Neuronal stem cell (in vitro differentiated cells): ENCODE measurements around the gene BIN2.

Source experiments
- DNase-seq: peaks from one replicate; pipeline ENCODE4 v3.0.0-alpha.2; 2013; ENCODE audit warnings: low spot score
- H2AFZ ChIP-seq: one replicate; pipeline ENCODE4 v1.6.1; 2013; ENCODE audit warnings: mild to moderate bottlenecking, low read length, inconsistent platforms
- H2AK5ac ChIP-seq: 2 replicates; pipeline ENCODE4 v1.6.1; 2013; ENCODE audit warnings: low read depth, mild to moderate bottlenecking, inconsistent platforms, low read length, moderate library complexity, mixed read lengths
- H2BK120ac ChIP-seq: 2 replicates; pipeline ENCODE4 v1.6.1; 2013; ENCODE audit warnings: low read depth, mild to moderate bottlenecking, inconsistent platforms, low read length, moderate library complexity, mixed read lengths
- H2BK12ac ChIP-seq: one replicate; pipeline ENCODE4 v1.6.1; 2013; ENCODE audit warnings: low read length, inconsistent platforms
- H2BK15ac ChIP-seq: 2 replicates; pipeline ENCODE4 v1.6.1; 2013; ENCODE audit warnings: mild to moderate bottlenecking, low read length, inconsistent platforms, mixed read lengths
- H2BK5ac ChIP-seq: one replicate; pipeline ENCODE4 v1.6.1; 2013; ENCODE audit warnings: inconsistent platforms, mild to moderate bottlenecking, low read length, moderate library complexity
- H3K14ac ChIP-seq: one replicate; pipeline ENCODE4 v1.6.1; 2013; ENCODE audit warnings: low read length, inconsistent platforms
- H3K18ac ChIP-seq: 2 replicates; pipeline ENCODE4 v1.6.1; 2013; ENCODE audit warnings: low read length, inconsistent platforms
- H3K23ac ChIP-seq: 2 replicates; pipeline ENCODE4 v1.6.1; 2013; ENCODE audit warnings: low read depth, mild to moderate bottlenecking, mixed read lengths, low read length, inconsistent platforms; ENCODE audit not compliant: poor library complexity
- H3K27ac ChIP-seq: replicated peaks from 3 replicates; pipeline ENCODE4 v1.5.1; 2013; ENCODE audit warnings: low read length, inconsistent platforms
- H3K27me3 ChIP-seq, 3 experiments: 2 replicates each; pipeline ENCODE4 v1.6.1; 2013; ENCODE audit warnings: low read length in 3 of 3, mild to moderate bottlenecking in 2 of 3, inconsistent platforms in 1 of 3, low read depth in 1 of 3, mixed read lengths in 1 of 3, moderate library complexity in 1 of 3; ENCODE audit not compliant: control insufficient read depth in 3 of 3, insufficient read depth in 3 of 3
- H3K36me3 ChIP-seq, 2 donors: replicated peaks in 1 of 2; 2 replicates each; pipeline ENCODE4 v1.6.1; 2013; ENCODE audit warnings: low read length in 2 of 2; ENCODE audit not compliant: control insufficient read depth in 2 of 2, insufficient read depth in 2 of 2
- H3K4ac ChIP-seq: 2 replicates; pipeline ENCODE4 v1.6.1; 2013; ENCODE audit warnings: inconsistent platforms, mild to moderate bottlenecking, low read length, moderate library complexity
- H3K4me1 ChIP-seq, 2 donors: 1 replicate in 1 of 2; 2 replicates in 1 of 2; pipeline ENCODE4 v1.6.1; 2013; ENCODE audit warnings: low read length in 2 of 2, low read depth in 1 of 2; ENCODE audit not compliant: control insufficient read depth in 2 of 2, insufficient read depth in 1 of 2
- H3K4me2 ChIP-seq: one replicate; pipeline ENCODE4 v1.6.1; 2013; ENCODE audit warnings: mild to moderate bottlenecking, low read length, inconsistent platforms; ENCODE audit not compliant: insufficient read depth, poor library complexity, severe bottlenecking
- H3K4me3 ChIP-seq, 2 donors: 2 replicates each; pipeline ENCODE4 v1.5.1; 2013; ENCODE audit warnings: low read length in 2 of 2, mild to moderate bottlenecking in 2 of 2, inconsistent platforms in 1 of 2, moderate library complexity in 1 of 2
- H3K79me1 ChIP-seq: one replicate; pipeline ENCODE4 v1.6.1; 2013; ENCODE audit warnings: low read depth, mild to moderate bottlenecking, inconsistent platforms, low read length, moderate library complexity
- H3K9ac ChIP-seq: one replicate; pipeline ENCODE4 v1.6.1; 2013; ENCODE audit warnings: mild to moderate bottlenecking, low read depth, low read length, inconsistent platforms; ENCODE audit not compliant: poor library complexity
- H3K9me3 ChIP-seq, 2 donors: replicated peaks in 1 of 2; 2 replicates each; pipeline versions ENCODE3 to v1.6.1; 2013; ENCODE audit warnings: low read length in 2 of 2, mild to moderate bottlenecking in 2 of 2, inconsistent platforms in 1 of 2, low read depth in 1 of 2, mixed read lengths in 1 of 2, moderate library complexity in 1 of 2; ENCODE audit not compliant: control insufficient read depth in 2 of 2, insufficient read depth in 1 of 2
- H4K8ac ChIP-seq: one replicate; pipeline ENCODE4 v1.6.1; 2013; ENCODE audit warnings: low read depth, mild to moderate bottlenecking, inconsistent platforms, low read length, moderate library complexity
- H4K91ac ChIP-seq: one replicate; pipeline ENCODE4 v1.6.1; 2013; ENCODE audit warnings: low read length, low read depth, mild to moderate bottlenecking, inconsistent platforms; ENCODE audit not compliant: poor library complexity
- WGBS, 2 donors: extraction: QIAGEN DNeasy Blood & Tissue Kit; methylation state at CpG; one replicate each; pipeline ENCODE4 v1.1.7; 2013; ENCODE audit warnings: missing lambda C conversion rate in 2 of 2, mixed read lengths in 1 of 2; ENCODE audit not compliant: insufficient read length in 2 of 2, insufficient replicate concordance in 1 of 2; ENCODE audit errors: extremely low coverage in 2 of 2; 5-methylcytosine and 5-hydroxymethylcytosine counted together

BIN2 gene

GRCh38 chr12:51333536-51333935, 9.6 kb upstream of the BIN2 start:
- Histone ChIP-seq H3K4me3 (no peak overlapping the region), H3K4ac (no peak overlapping the region), H3K27me3 (peaks cover 0 to 3% (median 0%) of the 10 kb centered on the region in 3 experiments), H3K27ac (no peak overlapping the region), H2BK120ac (no peak overlapping the region), H4K8ac (no peak overlapping the region), H2BK5ac (no peak overlapping the region), H3K79me1 (no peaks in the 10 kb centered on the region), H3K4me2 (no peak overlapping the region), H3K14ac (no peak overlapping the region), H3K9me3 (no peaks in the 10 kb centered on the region), H4K91ac (no peak overlapping the region), H2BK15ac (no peak overlapping the region), H3K36me3 (no peaks in the 10 kb centered on the region), H2BK12ac (no peak overlapping the region), H3K9ac (no peak overlapping the region), H3K23ac (no peak overlapping the region), H3K4me1 (peaks cover 0 to 7% of the 10 kb centered on the region in 2 donors), H3K18ac (no peak overlapping the region), H2AFZ (no peak overlapping the region), H2AK5ac (no peak overlapping the region)
- DNase-seq = no peak
- no CpG with 5 or more reads among the region's 6 CpGs for WGBS, 2 donors

DNA sequence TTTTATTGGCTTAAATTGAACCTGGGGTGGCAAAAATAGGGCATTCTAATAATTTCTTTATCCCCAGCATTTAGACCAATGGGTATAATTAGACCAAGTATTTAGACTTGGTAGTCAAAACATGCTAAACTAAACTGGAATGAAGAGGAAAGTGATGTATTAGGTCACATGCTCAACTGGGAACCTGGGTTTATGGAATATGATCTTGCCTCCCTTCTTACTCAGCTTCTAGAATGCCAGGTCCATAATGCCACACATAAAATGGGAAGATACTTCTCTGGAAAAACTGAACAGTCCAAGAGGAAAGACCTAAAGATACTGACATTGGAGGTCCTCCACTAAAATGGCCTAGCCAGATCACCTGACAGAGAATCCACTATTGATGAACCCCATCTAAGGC, 6.2 kb upstream of the BIN2 start:
- Histone ChIP-seq H3K14ac (no peak overlapping the region), H2BK12ac (no peak overlapping the region), H3K23ac (no peak overlapping the region), H2AK5ac (no peak overlapping the region), H3K27ac (no peak overlapping the region), H4K91ac (no peak overlapping the region), H3K9ac (no peak overlapping the region), H3K9me3 (no peaks in the 10 kb centered on the region), H3K4me1 (peaks cover 2 to 13% of the 10 kb centered on the region in 2 donors), H3K4ac (no peak overlapping the region), H2BK5ac (no peak overlapping the region), H4K8ac (no peak overlapping the region), H2AFZ (no peak overlapping the region), H3K18ac (no peak overlapping the region), H3K27me3 (no peaks in the 10 kb centered on the region), H3K79me1 (no peaks in the 10 kb centered on the region), H3K4me2 (no peak overlapping the region), H3K4me3 (no peak overlapping the region), H2BK120ac (no peak overlapping the region), H2BK15ac (no peak overlapping the region), H3K36me3 (no peaks in the 10 kb centered on the region)
- no peak for DNase-seq

DNA sequence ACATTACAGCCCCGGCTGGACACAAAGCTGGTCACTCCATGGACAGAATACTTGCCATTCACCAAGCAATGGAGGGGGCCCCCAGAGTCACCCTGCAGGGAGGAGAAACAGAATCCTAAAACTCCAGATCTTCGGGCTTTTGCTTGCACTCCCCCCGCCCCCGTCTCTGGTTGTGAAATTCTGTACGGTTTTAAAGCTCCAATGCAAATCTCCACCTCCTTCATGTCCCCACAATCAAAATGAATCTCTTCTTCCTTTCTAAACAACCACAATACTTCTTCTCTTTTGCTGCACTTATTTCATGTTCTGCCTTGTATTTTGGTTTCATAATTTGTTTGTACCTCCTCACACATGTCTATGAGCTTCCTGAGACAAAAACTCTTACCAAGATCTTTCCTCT, 5.8 kb upstream of the BIN2 start:
- no peaks in the 10 kb centered on the region for H3K79me1 ChIP-seq
- H3K9me3 ChIP-seq = no peaks in the 10 kb centered on the region
- H2BK5ac ChIP-seq = no peak overlapping the region
- no peak overlapping the region for H3K4ac ChIP-seq
- H2AFZ ChIP-seq = peak overlapping the region; percentile 6
- no peak overlapping the region for H3K14ac ChIP-seq
- no peaks in the 10 kb centered on the region for H3K36me3 ChIP-seq
- H3K9ac ChIP-seq = no peak overlapping the region
- no peak overlapping the region for H3K27ac ChIP-seq
- H2BK120ac ChIP-seq = no peak overlapping the region
- H2AK5ac ChIP-seq = no peak overlapping the region
- H3K4me3 ChIP-seq = no peak overlapping the region
- H3K18ac ChIP-seq = no peak overlapping the region
- no peak overlapping the region for H3K4me2 ChIP-seq
- no CpG with 5 or more reads among the region's 5 CpGs for WGBS, 2 donors
- no peak overlapping the region for H3K23ac ChIP-seq
- H4K8ac ChIP-seq = no peak overlapping the region
- no peaks in the 10 kb centered on the region for H3K27me3 ChIP-seq
- DNase-seq = no peak
- H4K91ac ChIP-seq = no peak overlapping the region
- H2BK12ac ChIP-seq = no peak overlapping the region
- H3K4me1 ChIP-seq = peaks cover 2 to 13% of the 10 kb centered on the region in 2 donors
- no peak overlapping the region for H2BK15ac ChIP-seq

- Histone ChIP-seq H3K27ac (no peak overlapping the region), H2AK5ac (no peak overlapping the region), H2AFZ (no peak overlapping the region), H3K36me3 (no peaks in the 10 kb centered on the region), H3K14ac (no peak overlapping the region), H3K23ac (no peak overlapping the region), H3K18ac (no peak overlapping the region), H3K4me1 (peaks cover 2 to 11% of the 10 kb centered on the region in 2 donors), H4K8ac (peak overlapping the region; percentile 87), H3K4me2 (no peak overlapping the region), H3K27me3 (no peaks in the 10 kb centered on the region), H2BK5ac (no peak overlapping the region), H3K4ac (no peak overlapping the region), H3K9me3 (peaks cover 0 to 2% of the 10 kb centered on the region in 2 donors), H2BK12ac (peak overlapping the region; percentile 43), H2BK15ac (no peak overlapping the region), H3K9ac (no peak overlapping the region), H2BK120ac (no peak overlapping the region), H3K4me3 (no peak overlapping the region), H3K79me1 (no peaks in the 10 kb centered on the region), H4K91ac (no peak overlapping the region)
- no peak for DNase-seq
- no CpG with 5 or more reads among the region's 4 CpGs for WGBS, 2 donors
These were observed 4.6 kb upstream of the BIN2 start for GRCh38 chr12:51328587-51328986.
